GM21576 (cell line): ENCODE measurements around the gene ZFAND2A.
"Not testable (repeated sequence)": the region's sequence is repeated elsewhere in the genome, so short reads cannot be mapped to it uniquely, and the experiment has no call there.

Experiments used
- ATAC-seq: cut with Tn5 transposase; IDR thresholded peaks from one replicate; pipeline ENCODE4 v1.9.1; 2021; ENCODE audit warnings: mild to moderate bottlenecking, moderate library complexity; ENCODE audit not compliant: unreplicated experiment

Gene ZFAND2A

GRCh38 chr7:1175967-1176851 lies 16.2 kb upstream of the ZFAND2A start:
- ATAC-seq: no peak

GRCh38 chr7:1175597-1175966 lies 15.6 kb upstream of the ZFAND2A start:
- ATAC-seq: no peak

- ATAC-seq: no peak
Observed at GRCh38 chr7:1174881-1175596, 15.0 kb upstream of the ZFAND2A start.

GRCh38 chr7:1174002-1174401 lies 14.0 kb upstream of the ZFAND2A start:
- ATAC-seq: no peak

- no peak for ATAC-seq
Observed at GRCh38 chr7:1172666-1173523, 12.9 kb upstream of the ZFAND2A start.

GRCh38 chr7:1171516-1171915 lies 11.5 kb upstream of the ZFAND2A start:
- ATAC-seq: not testable (repeated sequence)

- ATAC-seq: no peak
Observed at GRCh38 chr7:1170741-1171501, 10.9 kb upstream of the ZFAND2A start.

- peak; percentile 64 for ATAC-seq
Observed at GRCh38 chr7:1169409-1170368, 9.7 kb upstream of the ZFAND2A start.

- ATAC-seq: no peak
Observed at GRCh38 chr7:1168422-1168821, 8.4 kb upstream of the ZFAND2A start.

GRCh38 chr7:1164436-1164835 lies 4.4 kb upstream of the ZFAND2A start:
- ATAC-seq: no peak

GRCh38 chr7:1163121-1163520 lies 3.1 kb upstream of the ZFAND2A start:
- ATAC-seq: no peak

- ATAC-seq: peak; percentile 10
Observed at GRCh38 chr7:1160670-1161021, 650 bp upstream of the ZFAND2A start.

- ATAC-seq: not testable (repeated sequence)
Observed at GRCh38 chr7:1159231-1159630, 765 bp downstream of the ZFAND2A start.

- no peak for ATAC-seq
Observed at GRCh38 chr7:1158203-1159126, 1.5 kb downstream of the ZFAND2A start.

- ATAC-seq: no peak
Observed at GRCh38 chr7:1156782-1157535, 3.0 kb downstream of the ZFAND2A start.

GRCh38 chr7:1155818-1156781 lies 3.9 kb downstream of the ZFAND2A start:
- ATAC-seq: not testable (repeated sequence)
